Peyer's patch (tissue), 4 donors: ENCODE results near the gene SYNPR.
A peak's percentile ranks its signal among the peaks of the same experiment; 100 is the strongest.

Source experiments
- POLR2A ChIP-seq, 2 donors: fragments of 450-650 bp; IDR thresholded peaks; one replicate each; pipeline ENCODE4 v1.5.1; 2017; ENCODE audit warnings: antibody characterized with exemption in 2 of 2, mild to moderate bottlenecking in 2 of 2, moderate library complexity in 2 of 2
- TF ChIP-seq, protein P1 (sequence below), 6 experiments: fragments of 450-650 bp in 4 of 6; fragments of 200-600 bp in 2 of 6; sonication (generic) in 1 of 6; IDR thresholded peaks; one replicate each; pipeline ENCODE4 v1.5.1; 2017 to 2019; ENCODE audit warnings: antibody characterized with exemption in 6 of 6, mild to moderate bottlenecking in 3 of 6, moderate library complexity in 1 of 6

DNA sequence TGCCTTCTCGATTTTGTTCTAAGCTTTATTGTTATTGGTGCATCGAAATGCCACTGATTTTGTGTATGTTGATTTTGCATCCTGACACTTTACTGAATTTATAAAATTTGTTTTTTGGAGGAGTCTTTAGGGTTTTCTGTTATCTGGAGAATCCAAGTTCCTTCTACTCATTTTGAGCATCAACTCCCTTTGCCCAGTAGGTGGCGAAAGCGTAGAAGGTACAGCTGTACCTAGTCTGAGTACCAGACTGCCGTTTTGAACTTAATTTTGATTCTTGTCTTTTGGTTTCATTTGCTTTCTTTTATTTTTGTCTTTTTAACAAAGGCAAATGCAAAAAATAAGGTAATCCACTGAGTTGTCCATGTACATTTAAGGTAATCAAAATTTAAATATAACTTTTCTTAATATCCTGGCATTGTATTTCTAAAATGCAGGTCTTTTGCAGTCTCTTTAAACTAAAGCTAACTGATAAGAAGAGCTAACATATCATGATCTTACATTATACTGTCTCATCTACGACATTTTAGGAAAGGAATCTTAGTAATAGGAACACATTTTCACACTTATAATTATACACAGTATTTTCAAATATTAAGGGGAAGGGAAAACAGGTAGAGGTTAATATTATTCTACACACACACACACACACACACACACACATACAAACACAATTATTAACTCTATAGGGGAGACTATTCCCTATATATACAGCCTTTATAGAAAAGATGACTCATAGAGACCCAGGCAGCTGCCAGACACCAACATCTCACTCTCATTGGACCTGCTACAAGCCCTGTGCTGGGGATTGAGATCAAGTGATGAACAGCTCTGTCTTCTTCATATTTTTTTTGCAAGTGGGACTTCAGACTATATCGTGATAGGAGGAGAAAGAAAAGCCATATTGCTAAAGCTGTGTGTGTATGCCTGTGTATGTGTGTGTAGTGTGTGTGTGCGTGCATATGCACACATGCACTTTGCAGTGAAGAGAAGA is 71.8 kb downstream of the SYNPR start:
- TF ChIP-seq, protein P1, sequence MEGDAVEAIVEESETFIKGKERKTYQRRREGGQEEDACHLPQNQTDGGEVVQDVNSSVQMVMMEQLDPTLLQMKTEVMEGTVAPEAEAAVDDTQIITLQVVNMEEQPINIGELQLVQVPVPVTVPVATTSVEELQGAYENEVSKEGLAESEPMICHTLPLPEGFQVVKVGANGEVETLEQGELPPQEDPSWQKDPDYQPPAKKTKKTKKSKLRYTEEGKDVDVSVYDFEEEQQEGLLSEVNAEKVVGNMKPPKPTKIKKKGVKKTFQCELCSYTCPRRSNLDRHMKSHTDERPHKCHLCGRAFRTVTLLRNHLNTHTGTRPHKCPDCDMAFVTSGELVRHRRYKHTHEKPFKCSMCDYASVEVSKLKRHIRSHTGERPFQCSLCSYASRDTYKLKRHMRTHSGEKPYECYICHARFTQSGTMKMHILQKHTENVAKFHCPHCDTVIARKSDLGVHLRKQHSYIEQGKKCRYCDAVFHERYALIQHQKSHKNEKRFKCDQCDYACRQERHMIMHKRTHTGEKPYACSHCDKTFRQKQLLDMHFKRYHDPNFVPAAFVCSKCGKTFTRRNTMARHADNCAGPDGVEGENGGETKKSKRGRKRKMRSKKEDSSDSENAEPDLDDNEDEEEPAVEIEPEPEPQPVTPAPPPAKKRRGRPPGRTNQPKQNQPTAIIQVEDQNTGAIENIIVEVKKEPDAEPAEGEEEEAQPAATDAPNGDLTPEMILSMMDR (IDR thresholded peaks at IDR 0.05), result peak in 5 of 6 experiments; percentile 10 to 83 (median 77)
- TF ChIP-seq POLR2A (IDR thresholded peaks at IDR 0.05), result no peak
